Breast epithelium (tissue), 3 donors: ENCODE results near the gene IQGAP3.

Source experiments
- CTCF ChIP-seq, 3 donors: fragments of 450-650 bp; IDR thresholded peaks; one replicate each; pipeline ENCODE4 v1.5.1; 2016 to 2017; ENCODE audit warnings: antibody characterized with exemption in 3 of 3, mild to moderate bottlenecking in 3 of 3, moderate library complexity in 3 of 3
- POLR2A ChIP-seq: fragments of 450-650 bp; IDR thresholded peaks from one replicate; pipeline ENCODE4 v1.6.1; 2016; ENCODE audit warnings: antibody characterized with exemption, mild to moderate bottlenecking, moderate library complexity

- TF ChIP-seq CTCF (IDR thresholded peaks at IDR 0.05), result no peak
- no peak for TF ChIP-seq POLR2A
These were observed 90.8 kb downstream of the IQGAP3 start for GRCh38 chr1:156481527-156481926.
